ENCODE measurements around the gene TIMM17A. TPM values are rescaled to one million over a fixed set of nuclear protein-coding genes. Genes with fewer than 3 reads are reported as not detected.
"Not testable (repeated sequence)": the region's sequence is repeated elsewhere in the genome, so short reads cannot be mapped to it uniquely, and the experiment has no call there.

Gene TIMM17A
- total RNA-seq, 1 donor from 2014 or later: 46.5 TPM

GRCh38 chr1:202016022-202016810, 60.9 kb downstream of the TIMM17A start:
- H3K27me3 Mint-ChIP-seq (ENCODE audit: low read depth): no peaks in the 10 kb centered on the region
- peaks cover 70% of the 10 kb centered on the region for H3K4me1 Mint-ChIP-seq
- TF ChIP-seq, protein P1, sequence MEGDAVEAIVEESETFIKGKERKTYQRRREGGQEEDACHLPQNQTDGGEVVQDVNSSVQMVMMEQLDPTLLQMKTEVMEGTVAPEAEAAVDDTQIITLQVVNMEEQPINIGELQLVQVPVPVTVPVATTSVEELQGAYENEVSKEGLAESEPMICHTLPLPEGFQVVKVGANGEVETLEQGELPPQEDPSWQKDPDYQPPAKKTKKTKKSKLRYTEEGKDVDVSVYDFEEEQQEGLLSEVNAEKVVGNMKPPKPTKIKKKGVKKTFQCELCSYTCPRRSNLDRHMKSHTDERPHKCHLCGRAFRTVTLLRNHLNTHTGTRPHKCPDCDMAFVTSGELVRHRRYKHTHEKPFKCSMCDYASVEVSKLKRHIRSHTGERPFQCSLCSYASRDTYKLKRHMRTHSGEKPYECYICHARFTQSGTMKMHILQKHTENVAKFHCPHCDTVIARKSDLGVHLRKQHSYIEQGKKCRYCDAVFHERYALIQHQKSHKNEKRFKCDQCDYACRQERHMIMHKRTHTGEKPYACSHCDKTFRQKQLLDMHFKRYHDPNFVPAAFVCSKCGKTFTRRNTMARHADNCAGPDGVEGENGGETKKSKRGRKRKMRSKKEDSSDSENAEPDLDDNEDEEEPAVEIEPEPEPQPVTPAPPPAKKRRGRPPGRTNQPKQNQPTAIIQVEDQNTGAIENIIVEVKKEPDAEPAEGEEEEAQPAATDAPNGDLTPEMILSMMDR (IDR thresholded peaks at IDR 0.05; ENCODE audit: unreplicated experiment): no peak
- DNase-seq (ENCODE audit: low spot score in 2 of 2, unreplicated experiment in 2 of 2): no peak
- peak overlapping the region; percentile 87 for H3K27ac Mint-ChIP-seq
- H3K4me3 Mint-ChIP-seq: peak overlapping the region; percentile 28
- H3K9me3 Mint-ChIP-seq: no peaks in the 10 kb centered on the region
- H3K36me3 Mint-ChIP-seq: peaks cover 12% of the 10 kb centered on the region

DNA sequence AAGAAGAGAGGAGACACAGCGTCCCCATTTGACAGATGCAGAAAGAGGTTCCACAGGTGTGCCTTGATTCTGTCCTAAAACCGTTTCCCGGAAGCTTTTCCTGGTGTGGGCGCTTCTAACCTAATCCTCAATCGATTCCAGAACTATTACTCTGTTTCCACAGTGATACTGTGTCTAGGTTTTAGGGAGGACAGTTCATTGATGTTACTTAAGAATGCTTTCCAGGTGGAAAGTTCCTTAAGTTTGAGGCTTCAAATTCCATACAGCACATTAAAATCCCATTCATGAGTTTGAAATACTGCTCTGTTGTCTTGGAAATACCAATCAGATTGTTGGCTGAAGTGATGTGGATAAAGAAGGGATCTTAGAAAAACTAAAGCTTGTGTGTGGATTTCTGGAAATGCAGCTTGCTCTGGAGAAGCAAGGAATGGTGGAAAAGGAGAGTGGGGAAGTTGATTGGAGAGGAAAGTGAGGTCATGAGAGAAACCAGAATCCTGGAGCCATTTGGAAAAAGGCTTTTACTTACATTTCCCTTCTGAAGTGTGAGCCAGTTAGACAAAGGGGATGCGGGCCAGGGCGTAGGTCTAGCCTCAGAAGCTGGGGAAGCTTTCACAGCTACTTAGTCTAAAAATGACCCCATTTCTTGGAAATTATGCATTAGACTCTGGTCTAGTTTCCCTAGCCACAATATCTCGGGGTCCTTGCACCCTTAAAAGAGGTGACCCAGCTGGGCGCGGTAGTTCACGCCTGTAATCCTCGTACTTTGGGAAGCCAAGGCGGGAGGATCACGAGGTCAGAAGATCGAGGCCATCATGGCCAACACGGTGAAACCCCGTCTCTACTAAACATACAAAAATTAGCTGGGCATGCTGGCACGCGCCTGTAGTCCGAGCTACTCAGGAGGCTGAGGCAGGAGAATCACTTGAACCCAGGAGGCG, 61.8 kb downstream of the TIMM17A start:
- Mint-ChIP-seq H3K27ac (peak overlapping the region; percentile 94), H3K36me3 (peaks cover 12% of the 10 kb centered on the region), H3K27me3 (ENCODE audit: low read depth) (no peaks in the 10 kb centered on the region), H3K4me3 (peak overlapping the region; percentile 33), H3K4me1 (peaks cover 69% of the 10 kb centered on the region), H3K9me3 (no peaks in the 10 kb centered on the region)
- TF ChIP-seq, protein P1 (IDR thresholded peaks at IDR 0.05; ENCODE audit: unreplicated experiment): no peak
- DNase-seq (ENCODE audit: low spot score in 2 of 2, unreplicated experiment in 2 of 2): no peak

DNA sequence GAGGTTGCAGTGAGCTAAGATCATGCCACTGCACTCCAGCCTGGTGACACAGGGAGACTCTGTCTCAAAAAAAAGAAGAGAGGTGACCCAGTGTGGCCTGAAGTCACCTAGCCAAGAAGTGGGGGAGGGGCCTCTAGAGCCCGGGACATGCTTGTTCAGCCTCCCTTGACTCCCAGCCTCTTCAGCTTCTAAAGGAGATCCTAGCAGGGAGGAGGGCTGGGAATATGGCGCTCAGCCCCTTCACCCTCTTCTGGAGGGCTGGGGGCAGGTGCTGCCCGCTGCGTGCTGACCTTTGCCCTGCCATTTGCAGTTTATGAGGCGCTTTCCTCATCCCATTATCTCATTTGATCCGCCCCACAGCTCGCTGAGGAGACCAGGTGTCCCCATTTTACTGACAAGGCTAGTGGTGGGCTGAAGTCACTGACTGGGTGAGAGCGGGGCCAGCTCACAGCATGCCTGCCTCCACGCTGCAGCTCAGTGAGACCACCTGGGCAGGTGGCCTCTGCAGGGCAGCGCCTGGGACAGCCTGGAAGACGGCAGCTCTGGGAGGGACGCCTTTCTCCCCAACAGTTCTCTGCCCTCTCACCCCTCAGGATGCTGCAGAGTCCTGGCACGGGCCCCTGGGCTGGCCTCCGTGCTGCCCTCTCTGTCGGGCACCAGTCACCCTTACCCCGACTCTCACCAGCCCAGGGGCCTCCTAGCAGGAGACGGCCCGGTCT, 62.6 kb downstream of the TIMM17A start:
- TF ChIP-seq, protein P1 (IDR thresholded peaks at IDR 0.05; ENCODE audit: unreplicated experiment): no peak
- H3K27me3 Mint-ChIP-seq (ENCODE audit: low read depth): no peaks in the 10 kb centered on the region
- peaks cover 64% of the 10 kb centered on the region for H3K4me1 Mint-ChIP-seq
- H3K27ac Mint-ChIP-seq: peak overlapping the region; percentile 94
- no peaks in the 10 kb centered on the region for H3K9me3 Mint-ChIP-seq
- H3K4me3 Mint-ChIP-seq: no peak overlapping the region
- H3K36me3 Mint-ChIP-seq: peaks cover 12% of the 10 kb centered on the region
- DNase-seq (ENCODE audit: low spot score in 2 of 2, unreplicated experiment in 2 of 2): no peak

- no peak for DNase-seq (ENCODE audit: low spot score in 2 of 2, unreplicated experiment in 2 of 2)
- Mint-ChIP-seq H3K9me3 (no peaks in the 10 kb centered on the region), H3K36me3 (peaks cover 9% of the 10 kb centered on the region), H3K27me3 (ENCODE audit: low read depth) (no peaks in the 10 kb centered on the region), H3K4me1 (peaks cover 62% of the 10 kb centered on the region), H3K27ac (peak overlapping the region; percentile 94), H3K4me3 (peak overlapping the region; percentile 33)
- TF ChIP-seq, protein P1 (IDR thresholded peaks at IDR 0.05; ENCODE audit: unreplicated experiment): no peak
Observed at GRCh38 chr1:202018468-202019234, 63.3 kb downstream of the TIMM17A start.

DNA sequence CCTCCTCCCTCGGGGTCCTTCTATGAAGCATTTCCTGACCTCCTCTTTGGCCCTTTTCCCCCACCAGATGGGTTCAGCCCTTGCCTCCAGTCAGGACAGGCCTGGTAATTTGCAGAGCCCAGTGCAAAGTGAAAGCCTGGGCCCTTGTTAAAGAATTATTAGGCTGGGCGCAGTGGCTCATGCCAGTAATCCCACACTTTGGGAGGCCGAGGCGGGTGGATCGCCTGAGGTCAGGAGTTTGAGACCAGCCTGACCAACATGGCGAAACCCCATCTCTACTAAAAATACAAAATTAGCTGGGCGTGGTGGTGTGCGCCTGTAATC, 63.9 kb downstream of the TIMM17A start:
- DNase-seq (ENCODE audit: low spot score in 2 of 2, unreplicated experiment in 2 of 2); H3K27me3 Mint-ChIP-seq (ENCODE audit: low read depth); H3K9me3 Mint-ChIP-seq; H3K36me3 Mint-ChIP-seq: not testable (repeated sequence)
- Mint-ChIP-seq H3K4me1 (peaks cover 58% of the 10 kb centered on the region), H3K27ac (peak overlapping the region; percentile 94), H3K4me3 (peak overlapping the region; percentile 33)

Small RNA genes within 50 kb of the gene (microRNA-seq; reads per million reads assigned to microRNA genes)
- gene MIR6740: 0.88 reads per million

Other genes with a start within 250 kb of the TIMM17A start
- gene IPO9, start 126.3 kb upstream of the TIMM17A start, total RNA-seq: 80.1 to 87.8 TPM (median 84.9 TPM) in 3 replicates
- gene SHISA4, start 66.6 kb upstream of the TIMM17A start, total RNA-seq: 8.3 to 11.5 TPM (median 9.8 TPM) in 3 replicates
- gene LMOD1, start 9.0 kb upstream of the TIMM17A start, total RNA-seq: 4.8 to 5.6 TPM (median 5.4 TPM) in 3 replicates
- 76.6 to 84.3 TPM (median 79.3 TPM) in 3 replicates for gene RNPEP, start 27.1 kb downstream of the TIMM17A start, total RNA-seq
- 111 to 112 TPM (median 112 TPM) in 3 replicates for gene ELF3, start 55.1 kb downstream of the TIMM17A start, total RNA-seq
- gene GPR37L1, start 167.4 kb downstream of the TIMM17A start, total RNA-seq: 0.07 to 0.11 TPM (median 0.09 TPM) in 3 replicates
- gene ARL8A, start 189.2 kb downstream of the TIMM17A start, total RNA-seq: 73.9 to 79.6 TPM (median 74.4 TPM) in 3 replicates
- 0.31 to 0.49 TPM (median 0.32 TPM) in 3 replicates for gene PTPN7, start 205.1 kb downstream of the TIMM17A start, total RNA-seq
- 3.1 to 4.7 TPM (median 3.1 TPM) in 3 replicates for gene LGR6, start 238.3 kb downstream of the TIMM17A start, total RNA-seq

Measured in mesothelial cell of epicardium (in vitro differentiated cells).